HG03575 (cell line): ENCODE measurements around the gene SLC2A14.
"Not testable (repeated sequence)": the region's sequence is repeated elsewhere in the genome, so short reads cannot be mapped to it uniquely, and the experiment has no call there.

Experiments
- ATAC-seq: cut with Tn5 transposase; IDR thresholded peaks from one replicate; pipeline ENCODE4 v1.9.1; 2021; ENCODE audit not compliant: unreplicated experiment, insufficient number of reproducible peaks, low FRiP score; ENCODE audit errors: extremely low read depth

The SLC2A14 gene

GRCh38 chr12:7879246-7879645 lies 6.5 kb upstream of the SLC2A14 start:
- ATAC-seq = no peak

GRCh38 chr12:7877420-7877819 lies 4.7 kb upstream of the SLC2A14 start:
- ATAC-seq = no peak

- ATAC-seq = no peak
Observed at GRCh38 chr12:7870335-7870734, 2.4 kb downstream of the SLC2A14 start.

GRCh38 chr12:7869137-7869536 lies 3.6 kb downstream of the SLC2A14 start:
- no peak for ATAC-seq

GRCh38 chr12:7868391-7868790 lies 4.3 kb downstream of the SLC2A14 start:
- ATAC-seq = no peak

GRCh38 chr12:7864601-7865150 lies 8.0 kb downstream of the SLC2A14 start:
- ATAC-seq = no peak

- ATAC-seq = not testable (repeated sequence)
Observed at GRCh38 chr12:7862814-7863348, 9.8 kb downstream of the SLC2A14 start.

- ATAC-seq = not testable (repeated sequence)
Observed at GRCh38 chr12:7862301-7862700, 10.4 kb downstream of the SLC2A14 start.

- no peak for ATAC-seq
Observed at GRCh38 chr12:7859552-7859951, 13.2 kb downstream of the SLC2A14 start.

- no peak for ATAC-seq
Observed at GRCh38 chr12:7857971-7858370, 14.7 kb downstream of the SLC2A14 start.

GRCh38 chr12:7856516-7856915 lies 16.2 kb downstream of the SLC2A14 start:
- ATAC-seq = no peak

- ATAC-seq = no peak
Observed at GRCh38 chr12:7853557-7853956, 19.2 kb downstream of the SLC2A14 start.

GRCh38 chr12:7851622-7852081 lies 21.1 kb downstream of the SLC2A14 start:
- not testable (repeated sequence) for ATAC-seq

GRCh38 chr12:7850099-7850498 lies 22.6 kb downstream of the SLC2A14 start:
- not testable (repeated sequence) for ATAC-seq

- ATAC-seq = not testable (repeated sequence)
Observed at GRCh38 chr12:7848098-7848422, 24.7 kb downstream of the SLC2A14 start.

- ATAC-seq = not testable (repeated sequence)
Observed at GRCh38 chr12:7847226-7848097, 25.3 kb downstream of the SLC2A14 start.

- ATAC-seq = no peak
Observed at GRCh38 chr12:7844116-7844515, 28.6 kb downstream of the SLC2A14 start.

- not testable (repeated sequence) for ATAC-seq
Observed at GRCh38 chr12:7843583-7843982, 29.1 kb downstream of the SLC2A14 start.

- ATAC-seq = not testable (repeated sequence)
Observed at GRCh38 chr12:7843149-7843548, 29.6 kb downstream of the SLC2A14 start.

- not testable (repeated sequence) for ATAC-seq
Observed at GRCh38 chr12:7842444-7842843, 30.3 kb downstream of the SLC2A14 start.
